K562 (cell line): ENCODE results near the gene UBAC2. TPM values are rescaled to one million over a fixed set of nuclear protein-coding genes. Genes with fewer than 3 reads are reported as not detected.

Experiments
- ATAC-seq: fragments of 200-7000 bp; cut with Tn5 transposase; 3 replicates; pipeline ENCODE4 v1.9.1; 2020; ENCODE audit warnings: moderate library complexity
- BruUV-seq: library from RNA; stranded (reverse); fragments of 400-500 nt; replicated peaks from 2 replicates; lab custom pipeline; 2021; lab: Mats Ljungman, UMichigan
- CTCF ChIA-PET: fragments of 300-600 bp; formaldehyde crosslinking; extraction: SDS; loops from one replicate; lab custom pipeline; 2021; ENCODE audit warnings: low intra/inter-chr PET ratio; lab: Yijun Ruan, JAX
- POLR2A ChIA-PET: fragments of 300-600, 350-650 bp; sonication (Branson Sonifier 250); formaldehyde crosslinking; extraction: SDS; loops from one replicate; lab custom pipeline; 2021; ENCODE audit warnings: antibody characterized with exemption, inconsistent platforms; lab: Yijun Ruan, JAX
- DNase-seq, 4 experiments: peaks; one replicate each; pipeline versions ENCODE4 v3.0.0 to v3.0.0-alpha.2; 2011 to 2018; ENCODE audit warnings: low spot score in 3 of 4, mixed read lengths in 3 of 4; ENCODE audit errors: extremely low read depth in 1 of 4
- FAIRE-seq: peaks from 2 replicates; lab custom pipeline; 2011; peaks lifted over from hg19 to GRCh38; lab: Jason Lieb, UNC
- H2AFZ ChIP-seq: 2 replicates; pipeline ENCODE4 v1.6.0; 2011; ENCODE audit warnings: low read depth, low read length, control low read depth, inconsistent platforms
- H3K27ac ChIP-seq: fragments of 200-600 bp; 3 replicates; pipeline ENCODE4 v1.8.0; 2011; ENCODE audit warnings: low read depth, mild to moderate bottlenecking, control low read depth, inconsistent platforms, low read length, moderate library complexity, mixed read lengths; ENCODE audit errors: extremely low read depth
- H3K27me3 ChIP-seq, 2 experiments: fragments of 300-600 bp in 1 of 2; 2 replicates in 1 of 2; 3 replicates in 1 of 2; pipeline versions ENCODE4 v1.6.0 to v1.8.0; 2011; ENCODE audit warnings: inconsistent platforms in 2 of 2, low read length in 2 of 2, mild to moderate bottlenecking in 1 of 2, mixed read lengths in 1 of 2, moderate library complexity in 1 of 2; ENCODE audit not compliant: control insufficient read depth in 2 of 2, insufficient read depth in 2 of 2
- H3K36me3 ChIP-seq: fragments of 300-600 bp; 3 replicates; pipeline ENCODE4 v1.8.0; 2011; ENCODE audit warnings: mild to moderate bottlenecking, low read length, inconsistent platforms; ENCODE audit not compliant: control insufficient read depth, insufficient read depth
- H3K4me1 ChIP-seq, 2 experiments: fragments of 200-600 bp in 1 of 2; replicated peaks in 1 of 2; 2 replicates in 1 of 2; 3 replicates in 1 of 2; pipeline versions ENCODE4 v1.5.1 to v1.8.0; 2011; ENCODE audit warnings: inconsistent platforms in 2 of 2, low read length in 2 of 2, mild to moderate bottlenecking in 1 of 2, mixed read lengths in 1 of 2, moderate library complexity in 1 of 2; ENCODE audit not compliant: control insufficient read depth in 2 of 2, insufficient read depth in 2 of 2
- H3K4me2 ChIP-seq: 2 replicates; pipeline ENCODE4 v1.6.1; 2011; ENCODE audit warnings: low read length, control low read depth, inconsistent platforms, mixed read lengths; ENCODE audit not compliant: insufficient read depth
- H3K4me3 ChIP-seq: fragments of 200-600 bp; sonication (generic), shearing (Covaris generic); 2 replicates; pipeline ENCODE4 v1.5.1; 2016; ENCODE audit warnings: control low read depth, inconsistent platforms
- H3K79me2 ChIP-seq: fragments of 200-600 bp; 3 replicates; pipeline ENCODE4 v1.8.0; 2011; ENCODE audit warnings: low read length, inconsistent platforms; ENCODE audit not compliant: control insufficient read depth, insufficient read depth
- H3K9ac ChIP-seq, 2 experiments: 2 replicates each; pipeline versions ENCODE4 v1.6.0 to v1.6.1; 2011; ENCODE audit warnings: low read depth in 2 of 2, low read length in 2 of 2, control low read depth in 1 of 2, inconsistent platforms in 1 of 2, mild to moderate bottlenecking in 1 of 2, mixed read lengths in 1 of 2; ENCODE audit not compliant: insufficient read depth in 1 of 2
- H3K9me1 ChIP-seq: one replicate; pipeline ENCODE4 v1.6.0; 2011; ENCODE audit warnings: inconsistent platforms, mild to moderate bottlenecking, low read length, moderate library complexity; ENCODE audit not compliant: control insufficient read depth, insufficient read depth
- H3K9me3 ChIP-seq: replicated peaks from 2 replicates; pipeline ENCODE4 v1.5.1; 2011; ENCODE audit warnings: low read depth, low read length, inconsistent platforms; ENCODE audit not compliant: control insufficient read depth, insufficient read depth
- H4K20me1 ChIP-seq: replicated peaks from 2 replicates; pipeline ENCODE4 v1.6.1; 2011; ENCODE audit warnings: low read length, inconsistent platforms, mixed read lengths; ENCODE audit not compliant: control insufficient read depth, insufficient read depth
- CEBPG ChIP-seq, 3 experiments: fragments of 200-800 bp in 1 of 3; sonication (Bioruptor generic) in 1 of 3; sonication (generic) in 1 of 3; formaldehyde crosslinking in 1 of 3; IDR thresholded peaks in 2 of 3; conservative IDR thresholded peaks in 1 of 3; 2 replicates each; pipeline versions ENCODE4 v1.6.1 to v1.8.0; 2016 to 2022; ENCODE audit warnings: missing compliant biosample characterization in 2 of 3, missing genetic modification characterization in 2 of 3, mild to moderate bottlenecking in 1 of 3, missing genetic modification reagents in 1 of 3
- DMBX1 ChIP-seq: fragments of 250-450 bp; sonication (Bioruptor Pico); IDR thresholded peaks from 2 replicates; pipeline ENCODE4 v1.8.0; 2022; ENCODE audit warnings: inconsistent platforms, mild to moderate bottlenecking, moderate library complexity, borderline replicate concordance
- KAT8 ChIP-seq: fragments of 450-650 bp; IDR thresholded peaks from 2 replicates; pipeline ENCODE4 v1.6.1; 2016; ENCODE audit warnings: low read depth, mild to moderate bottlenecking
- KLF6 ChIP-seq: fragments of 250-450 bp; sonication (Bioruptor Pico); IDR thresholded peaks from 2 replicates; pipeline ENCODE4 v1.4.0; 2020; ENCODE audit warnings: mild to moderate bottlenecking, moderate library complexity, borderline replicate concordance
- SNIP1 ChIP-seq: fragments of 450-650 bp; IDR thresholded peaks from 2 replicates; pipeline ENCODE4 v1.7.1; 2017; ENCODE audit warnings: low read depth, mild to moderate bottlenecking
- TAL1 ChIP-seq: fragments of 450-650 bp; IDR thresholded peaks from 2 replicates; pipeline ENCODE4 v1.6.1; 2016; ENCODE audit warnings: mild to moderate bottlenecking
- TGIF2 ChIP-seq: sonication (generic); formaldehyde crosslinking; IDR thresholded peaks from 2 replicates; pipeline ENCODE4 v1.8.1; 2022; ENCODE audit warnings: mild to moderate bottlenecking, missing genetic modification reagents, moderate library complexity
- WGBS: fragments of 100-300 bp; shearing (Covaris generic); methylation state at CpG from one replicate; pipeline ENCODE4 v1.1.6; 2016; ENCODE audit warnings: low coverage, mixed read lengths; ENCODE audit not compliant: insufficient coverage; ENCODE audit errors: missing lambda C conversion rate; 5-methylcytosine and 5-hydroxymethylcytosine counted together
- in situ Hi-C: fragments of 300-500 bp; cut with MboI; formaldehyde crosslinking; loops from 4 replicates; pipeline ENCODE4 v1.15.0; 2018; ENCODE audit warnings: inconsistent platforms, mixed read lengths
- intact Hi-C: fragments of 100-400 bp; cut with micrococcal nuclease; formaldehyde crosslinking; loops from 2 replicates; pipeline ENCODE4 v1.14.2; 2022
- polyA plus RNA-seq, 8 experiments: library from polyadenylated mRNA; depleted of rRNA in 4 of 8; stranded (reverse) in 5 of 8; unstranded in 3 of 8; fragments of >200 nt; fragmentation: Nextera tagmentation in 2 of 8; fragmentation: Illumina TruSeq in 1 of 8; extraction: Ambion mirVana in 2 of 8; extraction: Trizol in 1 of 8; gene quantifications; 2 replicates each; pipeline versions ENCODE4 v1.2.1 to v1.2.3, GENCODE V29; 2011 to 2014; ENCODE audit warnings: inconsistent platforms in 1 of 8, missing spikeins in 1 of 8
- total RNA-seq, 7 experiments: library from RNA; depleted of rRNA in 6 of 7; stranded (reverse); fragments of >200 nt in 6 of 7; fragmentation: Illumina TruSeq in 2 of 7; extraction: Trizol in 2 of 7; gene quantifications; 2 replicates each; pipeline versions ENCODE4 v1.2.1 to v1.2.3, GENCODE V29; 2011 to 2021; ENCODE audit warnings: low replicate concordance in 1 of 7
- TF ChIP-seq, protein P1 (sequence below): fragments of 200-600 bp; sonication (generic); IDR thresholded peaks from one replicate; pipeline ENCODE4 v1.6.1; 2012; ENCODE audit warnings: mild to moderate bottlenecking, low read depth, low read length, inconsistent platforms

UBAC2 gene
- total and polyA plus RNA-seq, 9 of the 15 experiments (the other 6 are each of a cell fraction or from before 2014, with no cell fraction given): 6.0 to 84.1 (median 32.3) TPM

DNA sequence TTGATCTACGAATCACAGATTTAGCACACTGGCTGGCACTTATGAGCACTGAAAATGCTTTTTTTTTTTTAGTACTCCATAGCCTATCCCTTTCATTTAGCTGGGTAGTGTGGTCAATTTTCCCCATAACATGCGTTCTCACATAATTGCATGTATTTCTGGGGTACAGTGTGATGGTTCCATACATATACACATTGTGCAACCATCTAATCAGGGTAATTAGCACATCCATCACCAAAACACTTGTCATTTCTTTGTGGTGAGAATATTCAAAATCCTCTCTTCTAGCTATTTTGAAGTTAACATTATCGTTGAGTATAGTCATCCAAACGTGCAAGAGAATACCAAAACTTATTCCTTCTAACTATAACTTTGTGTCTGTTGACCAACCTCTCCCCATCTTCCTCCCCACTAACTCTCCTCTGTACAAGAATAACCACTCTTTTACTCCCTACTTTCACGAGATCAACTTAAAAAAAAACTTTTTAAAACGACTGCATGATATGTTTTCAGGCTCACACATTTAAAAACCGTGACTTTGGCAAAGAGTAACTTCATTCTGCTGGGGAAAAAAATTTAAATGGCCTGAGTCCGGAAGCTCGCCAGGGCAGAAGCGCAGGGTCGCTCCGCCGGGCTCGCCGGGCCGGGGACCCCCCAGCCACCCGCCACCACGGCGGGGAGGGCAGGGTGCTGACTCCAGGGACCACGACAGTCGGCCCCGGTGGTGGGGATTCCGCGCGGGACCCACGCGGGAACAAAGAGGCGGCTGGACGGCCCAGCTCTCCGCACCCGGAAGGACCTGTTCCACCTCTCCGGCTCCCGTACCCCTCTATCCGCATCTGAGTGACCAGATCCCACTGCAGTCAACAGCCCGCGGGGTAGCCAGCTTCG lies 868 bp upstream of the UBAC2 start:
- in situ Hi-C loops: no loop called here
- H3K27me3 ChIP-seq: no peaks in the 10 kb centered on the region
- FAIRE-seq (no peak), ATAC-seq (peak; percentile 12), DNase-seq (peak in 2 of 4 experiments; percentile 62 to 67)
- peaks cover 13 to 23% of the 10 kb centered on the region in 2 experiments; a peak in 4 of 5 replicates for H3K4me1 ChIP-seq
- H3K27ac ChIP-seq: peak overlapping the region; percentile 95
- H3K9me1 ChIP-seq: peaks cover 7% of the 10 kb centered on the region
- peaks cover 14% of the 10 kb centered on the region; the same call in 2 of the 3 replicates for H3K36me3 ChIP-seq
- peaks cover 55% of the 10 kb centered on the region for H3K79me2 ChIP-seq
- ChIA-PET CTCF (no interaction called here), POLR2A (interaction anchor here (0.5 to 1.4 kb wide), 10 partner anchors 10 to 717 kb away, joined by 3 to 5 read pairs (median 3); no protein-coding TSS in a partner anchor)
- WGBS: under 1% methylated on average over 35 of the region's 37 CpGs
- TSS peak; percentile 73 for BruUV-seq
- no peaks in the 10 kb centered on the region for H3K9me3 ChIP-seq
- H3K4me3 ChIP-seq: peak overlapping the region; percentile 93
- H3K4me2 ChIP-seq: peak overlapping the region; percentile 97
- intact Hi-C loops: loop anchor here (5.0 kb wide), 1 partner anchor 68 kb away; no protein-coding TSS in a partner anchor
- peaks cover 4% of the 10 kb centered on the region for H4K20me1 ChIP-seq
- peak overlapping the region; percentile 95 to 100 for H3K9ac ChIP-seq
- peak overlapping the region; percentile 83 for H2AFZ ChIP-seq
- TF ChIP-seq KLF6 (CRISPR knock-in tag) (0 out of 2 replicates have a peak, but pooled peaks have one; percentile 43), CEBPG (CRISPR knock-in tag; IDR thresholded peaks at IDR 0.05) (0 out of 2 replicates have a peak, but pooled peaks have one; percentile 17), CEBPG (tag; conservative IDR thresholded peaks at IDR 0.05 in 1 of 2, IDR thresholded peaks at IDR 0.05 in 1 of 2) (peak; percentile 54 to 70), KAT8 (no peak), SNIP1 (peak; percentile 89), DMBX1 (CRISPR knock-in tag) (0 out of 2 replicates have a peak, but pooled peaks have one; percentile 25), TGIF2 (CRISPR knock-in tag) (0 out of 2 replicates have a peak, but pooled peaks have one; percentile 50), TAL1 (no peak)
- TF ChIP-seq, protein P1, sequence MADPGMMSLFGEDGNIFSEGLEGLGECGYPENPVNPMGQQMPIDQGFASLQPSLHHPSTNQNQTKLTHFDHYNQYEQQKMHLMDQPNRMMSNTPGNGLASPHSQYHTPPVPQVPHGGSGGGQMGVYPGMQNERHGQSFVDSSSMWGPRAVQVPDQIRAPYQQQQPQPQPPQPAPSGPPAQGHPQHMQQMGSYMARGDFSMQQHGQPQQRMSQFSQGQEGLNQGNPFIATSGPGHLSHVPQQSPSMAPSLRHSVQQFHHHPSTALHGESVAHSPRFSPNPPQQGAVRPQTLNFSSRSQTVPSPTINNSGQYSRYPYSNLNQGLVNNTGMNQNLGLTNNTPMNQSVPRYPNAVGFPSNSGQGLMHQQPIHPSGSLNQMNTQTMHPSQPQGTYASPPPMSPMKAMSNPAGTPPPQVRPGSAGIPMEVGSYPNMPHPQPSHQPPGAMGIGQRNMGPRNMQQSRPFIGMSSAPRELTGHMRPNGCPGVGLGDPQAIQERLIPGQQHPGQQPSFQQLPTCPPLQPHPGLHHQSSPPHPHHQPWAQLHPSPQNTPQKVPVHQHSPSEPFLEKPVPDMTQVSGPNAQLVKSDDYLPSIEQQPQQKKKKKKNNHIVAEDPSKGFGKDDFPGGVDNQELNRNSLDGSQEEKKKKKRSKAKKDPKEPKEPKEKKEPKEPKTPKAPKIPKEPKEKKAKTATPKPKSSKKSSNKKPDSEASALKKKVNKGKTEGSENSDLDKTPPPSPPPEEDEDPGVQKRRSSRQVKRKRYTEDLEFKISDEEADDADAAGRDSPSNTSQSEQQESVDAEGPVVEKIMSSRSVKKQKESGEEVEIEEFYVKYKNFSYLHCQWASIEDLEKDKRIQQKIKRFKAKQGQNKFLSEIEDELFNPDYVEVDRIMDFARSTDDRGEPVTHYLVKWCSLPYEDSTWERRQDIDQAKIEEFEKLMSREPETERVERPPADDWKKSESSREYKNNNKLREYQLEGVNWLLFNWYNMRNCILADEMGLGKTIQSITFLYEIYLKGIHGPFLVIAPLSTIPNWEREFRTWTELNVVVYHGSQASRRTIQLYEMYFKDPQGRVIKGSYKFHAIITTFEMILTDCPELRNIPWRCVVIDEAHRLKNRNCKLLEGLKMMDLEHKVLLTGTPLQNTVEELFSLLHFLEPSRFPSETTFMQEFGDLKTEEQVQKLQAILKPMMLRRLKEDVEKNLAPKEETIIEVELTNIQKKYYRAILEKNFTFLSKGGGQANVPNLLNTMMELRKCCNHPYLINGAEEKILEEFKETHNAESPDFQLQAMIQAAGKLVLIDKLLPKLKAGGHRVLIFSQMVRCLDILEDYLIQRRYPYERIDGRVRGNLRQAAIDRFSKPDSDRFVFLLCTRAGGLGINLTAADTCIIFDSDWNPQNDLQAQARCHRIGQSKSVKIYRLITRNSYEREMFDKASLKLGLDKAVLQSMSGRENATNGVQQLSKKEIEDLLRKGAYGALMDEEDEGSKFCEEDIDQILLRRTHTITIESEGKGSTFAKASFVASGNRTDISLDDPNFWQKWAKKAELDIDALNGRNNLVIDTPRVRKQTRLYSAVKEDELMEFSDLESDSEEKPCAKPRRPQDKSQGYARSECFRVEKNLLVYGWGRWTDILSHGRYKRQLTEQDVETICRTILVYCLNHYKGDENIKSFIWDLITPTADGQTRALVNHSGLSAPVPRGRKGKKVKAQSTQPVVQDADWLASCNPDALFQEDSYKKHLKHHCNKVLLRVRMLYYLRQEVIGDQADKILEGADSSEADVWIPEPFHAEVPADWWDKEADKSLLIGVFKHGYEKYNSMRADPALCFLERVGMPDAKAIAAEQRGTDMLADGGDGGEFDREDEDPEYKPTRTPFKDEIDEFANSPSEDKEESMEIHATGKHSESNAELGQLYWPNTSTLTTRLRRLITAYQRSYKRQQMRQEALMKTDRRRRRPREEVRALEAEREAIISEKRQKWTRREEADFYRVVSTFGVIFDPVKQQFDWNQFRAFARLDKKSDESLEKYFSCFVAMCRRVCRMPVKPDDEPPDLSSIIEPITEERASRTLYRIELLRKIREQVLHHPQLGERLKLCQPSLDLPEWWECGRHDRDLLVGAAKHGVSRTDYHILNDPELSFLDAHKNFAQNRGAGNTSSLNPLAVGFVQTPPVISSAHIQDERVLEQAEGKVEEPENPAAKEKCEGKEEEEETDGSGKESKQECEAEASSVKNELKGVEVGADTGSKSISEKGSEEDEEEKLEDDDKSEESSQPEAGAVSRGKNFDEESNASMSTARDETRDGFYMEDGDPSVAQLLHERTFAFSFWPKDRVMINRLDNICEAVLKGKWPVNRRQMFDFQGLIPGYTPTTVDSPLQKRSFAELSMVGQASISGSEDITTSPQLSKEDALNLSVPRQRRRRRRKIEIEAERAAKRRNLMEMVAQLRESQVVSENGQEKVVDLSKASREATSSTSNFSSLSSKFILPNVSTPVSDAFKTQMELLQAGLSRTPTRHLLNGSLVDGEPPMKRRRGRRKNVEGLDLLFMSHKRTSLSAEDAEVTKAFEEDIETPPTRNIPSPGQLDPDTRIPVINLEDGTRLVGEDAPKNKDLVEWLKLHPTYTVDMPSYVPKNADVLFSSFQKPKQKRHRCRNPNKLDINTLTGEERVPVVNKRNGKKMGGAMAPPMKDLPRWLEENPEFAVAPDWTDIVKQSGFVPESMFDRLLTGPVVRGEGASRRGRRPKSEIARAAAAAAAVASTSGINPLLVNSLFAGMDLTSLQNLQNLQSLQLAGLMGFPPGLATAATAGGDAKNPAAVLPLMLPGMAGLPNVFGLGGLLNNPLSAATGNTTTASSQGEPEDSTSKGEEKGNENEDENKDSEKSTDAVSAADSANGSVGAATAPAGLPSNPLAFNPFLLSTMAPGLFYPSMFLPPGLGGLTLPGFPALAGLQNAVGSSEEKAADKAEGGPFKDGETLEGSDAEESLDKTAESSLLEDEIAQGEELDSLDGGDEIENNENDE: no peak
